Measurements from ENCODE around the gene PRR23A.

The PRR23A gene

DNA sequence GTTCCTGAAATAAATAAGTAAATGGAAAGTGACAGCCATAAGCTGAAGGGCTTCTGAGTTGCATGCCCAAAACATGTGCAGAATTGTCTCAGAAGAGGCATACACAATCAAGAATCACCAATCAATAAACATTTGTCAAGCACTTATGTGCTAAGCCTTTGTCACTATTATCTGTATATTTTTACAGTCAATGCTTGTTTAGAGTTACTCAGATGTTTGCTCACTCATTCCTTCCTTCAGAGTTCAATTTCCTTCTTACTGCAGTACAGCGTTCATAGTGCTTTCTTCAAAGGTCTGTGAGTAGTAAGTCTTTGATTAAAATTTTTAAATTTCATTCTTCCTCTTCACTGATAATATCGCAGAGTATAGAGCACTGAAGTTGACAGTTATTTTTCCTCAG lies 41.8 kb downstream of the PRR23A start:
- TF ChIP-seq, protein P1, sequence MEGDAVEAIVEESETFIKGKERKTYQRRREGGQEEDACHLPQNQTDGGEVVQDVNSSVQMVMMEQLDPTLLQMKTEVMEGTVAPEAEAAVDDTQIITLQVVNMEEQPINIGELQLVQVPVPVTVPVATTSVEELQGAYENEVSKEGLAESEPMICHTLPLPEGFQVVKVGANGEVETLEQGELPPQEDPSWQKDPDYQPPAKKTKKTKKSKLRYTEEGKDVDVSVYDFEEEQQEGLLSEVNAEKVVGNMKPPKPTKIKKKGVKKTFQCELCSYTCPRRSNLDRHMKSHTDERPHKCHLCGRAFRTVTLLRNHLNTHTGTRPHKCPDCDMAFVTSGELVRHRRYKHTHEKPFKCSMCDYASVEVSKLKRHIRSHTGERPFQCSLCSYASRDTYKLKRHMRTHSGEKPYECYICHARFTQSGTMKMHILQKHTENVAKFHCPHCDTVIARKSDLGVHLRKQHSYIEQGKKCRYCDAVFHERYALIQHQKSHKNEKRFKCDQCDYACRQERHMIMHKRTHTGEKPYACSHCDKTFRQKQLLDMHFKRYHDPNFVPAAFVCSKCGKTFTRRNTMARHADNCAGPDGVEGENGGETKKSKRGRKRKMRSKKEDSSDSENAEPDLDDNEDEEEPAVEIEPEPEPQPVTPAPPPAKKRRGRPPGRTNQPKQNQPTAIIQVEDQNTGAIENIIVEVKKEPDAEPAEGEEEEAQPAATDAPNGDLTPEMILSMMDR (IDR thresholded peaks at IDR 0.05) = no peak

DNA sequence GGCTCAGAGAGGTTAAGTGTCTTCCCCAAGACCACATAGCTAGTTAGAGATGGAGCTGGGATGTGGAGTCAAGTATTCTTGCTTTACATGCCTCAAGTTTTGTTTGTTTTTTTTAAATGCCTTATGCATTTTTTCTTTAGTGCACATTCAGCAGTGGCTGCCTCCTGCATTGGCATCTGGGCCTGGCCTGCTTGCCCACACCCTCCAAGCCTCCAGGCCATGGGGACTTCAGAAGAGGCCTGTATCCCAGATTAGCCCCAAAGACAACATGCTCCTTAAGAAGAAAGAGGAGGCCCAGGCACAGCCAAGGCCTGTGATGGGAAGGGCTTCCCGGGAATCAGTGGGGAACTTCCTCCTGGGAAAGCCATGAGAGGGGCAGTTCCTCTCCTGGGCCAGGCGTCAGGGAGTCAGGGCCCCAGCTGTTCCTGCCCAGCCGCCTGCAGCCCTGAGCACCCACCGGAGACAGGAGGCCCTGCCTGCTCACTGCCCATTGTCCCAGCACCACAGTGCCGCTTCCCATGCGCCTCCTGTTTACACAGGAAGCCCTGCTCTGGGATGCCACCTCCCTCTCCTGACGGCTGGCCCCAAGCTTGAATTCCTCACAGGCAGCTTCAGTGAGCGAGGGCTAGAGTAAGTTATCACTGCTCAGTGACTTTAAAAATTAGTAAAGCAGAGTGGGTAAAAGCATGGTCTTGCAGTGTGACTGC lies 43.1 kb downstream of the PRR23A start:
- TF ChIP-seq, protein P1 (IDR thresholded peaks at IDR 0.05) = no peak

DNA sequence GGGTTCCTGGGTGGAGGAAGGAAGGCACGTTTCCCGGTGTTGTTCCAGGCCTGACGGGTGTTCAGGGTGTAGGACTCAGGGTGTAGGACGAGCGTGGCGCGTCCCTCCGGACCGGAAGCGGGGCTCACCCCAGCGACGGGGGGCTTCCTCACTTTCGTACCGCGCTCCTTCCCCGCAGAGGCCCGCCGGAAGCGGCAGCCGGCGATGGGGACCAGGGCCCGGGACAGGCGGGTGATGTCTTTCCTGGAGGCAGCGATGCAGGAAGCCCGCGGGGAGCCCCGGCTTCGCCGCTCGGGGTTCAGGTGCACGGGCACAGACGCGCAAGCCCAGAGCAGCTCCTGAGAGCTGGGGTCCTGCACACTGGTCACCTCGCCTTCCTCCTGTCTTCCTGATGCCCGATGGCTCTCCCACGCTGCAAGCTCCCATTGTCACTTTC lies 45.6 kb downstream of the PRR23A start:
- TF ChIP-seq, protein P1 (IDR thresholded peaks at IDR 0.05) = no peak

Measured in LNCAP (cell line).